Hepatocyte (in vitro differentiated cells): ENCODE data around the gene ZC3H4.

Experiments used
- EZH2 ChIP-seq: fragments of 200-600 bp; sonication (generic); IDR thresholded peaks from 2 replicates; pipeline ENCODE4 v1.6.1; 2016; ENCODE audit warnings: antibody characterized with exemption, mild to moderate bottlenecking, borderline replicate concordance
- EZH2phosphoT487 ChIP-seq: fragments of 200-600 bp; sonication (generic); IDR thresholded peaks from one replicate; pipeline ENCODE4 v1.6.1; 2018; ENCODE audit warnings: antibody characterized with exemption, mild to moderate bottlenecking, low read depth, moderate library complexity; ENCODE audit not compliant: unreplicated experiment, severe bottlenecking
- TF ChIP-seq, protein P1 (sequence below): fragments of 200-600 bp; sonication (generic); IDR thresholded peaks from 2 replicates; pipeline ENCODE4 v1.5.1; 2016; ENCODE audit warnings: antibody characterized with exemption, mild to moderate bottlenecking; ENCODE audit not compliant: poor library complexity

DNA sequence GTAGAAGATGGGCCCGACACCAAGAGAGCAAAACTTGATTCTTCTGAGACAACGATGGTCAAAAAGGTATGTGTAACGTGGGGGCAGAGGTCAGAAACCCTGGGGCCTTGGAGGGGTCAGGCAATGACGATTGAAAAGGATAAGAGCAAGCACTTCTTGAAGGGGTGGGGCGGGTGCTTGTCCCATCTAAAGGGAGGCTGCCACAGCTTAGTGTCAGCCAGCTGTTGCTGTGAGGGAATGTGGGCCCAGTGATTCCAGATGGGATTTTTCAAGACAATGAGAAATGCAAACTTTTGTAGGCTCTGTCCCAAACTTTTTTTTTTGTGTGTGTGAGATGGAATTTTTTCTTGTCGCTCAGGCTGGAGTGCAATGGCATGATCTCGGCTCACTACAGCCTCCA lies 41.6 kb upstream of the ZC3H4 start:
- TF ChIP-seq, protein P1, sequence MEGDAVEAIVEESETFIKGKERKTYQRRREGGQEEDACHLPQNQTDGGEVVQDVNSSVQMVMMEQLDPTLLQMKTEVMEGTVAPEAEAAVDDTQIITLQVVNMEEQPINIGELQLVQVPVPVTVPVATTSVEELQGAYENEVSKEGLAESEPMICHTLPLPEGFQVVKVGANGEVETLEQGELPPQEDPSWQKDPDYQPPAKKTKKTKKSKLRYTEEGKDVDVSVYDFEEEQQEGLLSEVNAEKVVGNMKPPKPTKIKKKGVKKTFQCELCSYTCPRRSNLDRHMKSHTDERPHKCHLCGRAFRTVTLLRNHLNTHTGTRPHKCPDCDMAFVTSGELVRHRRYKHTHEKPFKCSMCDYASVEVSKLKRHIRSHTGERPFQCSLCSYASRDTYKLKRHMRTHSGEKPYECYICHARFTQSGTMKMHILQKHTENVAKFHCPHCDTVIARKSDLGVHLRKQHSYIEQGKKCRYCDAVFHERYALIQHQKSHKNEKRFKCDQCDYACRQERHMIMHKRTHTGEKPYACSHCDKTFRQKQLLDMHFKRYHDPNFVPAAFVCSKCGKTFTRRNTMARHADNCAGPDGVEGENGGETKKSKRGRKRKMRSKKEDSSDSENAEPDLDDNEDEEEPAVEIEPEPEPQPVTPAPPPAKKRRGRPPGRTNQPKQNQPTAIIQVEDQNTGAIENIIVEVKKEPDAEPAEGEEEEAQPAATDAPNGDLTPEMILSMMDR, result no peak
- no peak for TF ChIP-seq EZH2phosphoT487
- TF ChIP-seq EZH2, result no peak
